HG02852 (cell line): ENCODE data around the gene TEX2.

Experiments
- ATAC-seq: cut with Tn5 transposase; IDR thresholded peaks from one replicate; pipeline ENCODE4 v1.9.1; 2021; ENCODE audit warnings: mild to moderate bottlenecking, moderate library complexity; ENCODE audit not compliant: unreplicated experiment

TEX2 gene

DNA sequence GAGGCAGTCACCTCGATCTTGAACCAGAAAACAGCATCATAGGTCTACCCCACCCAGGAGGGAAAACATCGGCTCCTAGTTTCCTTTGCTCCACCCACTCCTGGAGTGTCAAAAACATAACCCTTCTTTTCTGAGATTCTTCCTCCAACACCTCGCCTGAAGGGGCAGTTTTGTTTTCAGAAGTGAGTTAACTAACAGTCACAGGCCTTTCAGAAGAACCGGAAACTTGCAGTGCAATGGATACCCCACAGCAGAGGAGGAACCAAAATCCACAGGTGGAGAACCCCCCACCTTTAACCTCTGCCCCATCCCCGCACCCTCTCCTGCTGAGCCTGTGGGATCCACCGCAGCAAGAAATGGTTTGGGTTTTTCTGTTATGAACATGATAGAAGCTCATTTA, 7.8 kb upstream of the TEX2 start:
- ATAC-seq: no peak

DNA sequence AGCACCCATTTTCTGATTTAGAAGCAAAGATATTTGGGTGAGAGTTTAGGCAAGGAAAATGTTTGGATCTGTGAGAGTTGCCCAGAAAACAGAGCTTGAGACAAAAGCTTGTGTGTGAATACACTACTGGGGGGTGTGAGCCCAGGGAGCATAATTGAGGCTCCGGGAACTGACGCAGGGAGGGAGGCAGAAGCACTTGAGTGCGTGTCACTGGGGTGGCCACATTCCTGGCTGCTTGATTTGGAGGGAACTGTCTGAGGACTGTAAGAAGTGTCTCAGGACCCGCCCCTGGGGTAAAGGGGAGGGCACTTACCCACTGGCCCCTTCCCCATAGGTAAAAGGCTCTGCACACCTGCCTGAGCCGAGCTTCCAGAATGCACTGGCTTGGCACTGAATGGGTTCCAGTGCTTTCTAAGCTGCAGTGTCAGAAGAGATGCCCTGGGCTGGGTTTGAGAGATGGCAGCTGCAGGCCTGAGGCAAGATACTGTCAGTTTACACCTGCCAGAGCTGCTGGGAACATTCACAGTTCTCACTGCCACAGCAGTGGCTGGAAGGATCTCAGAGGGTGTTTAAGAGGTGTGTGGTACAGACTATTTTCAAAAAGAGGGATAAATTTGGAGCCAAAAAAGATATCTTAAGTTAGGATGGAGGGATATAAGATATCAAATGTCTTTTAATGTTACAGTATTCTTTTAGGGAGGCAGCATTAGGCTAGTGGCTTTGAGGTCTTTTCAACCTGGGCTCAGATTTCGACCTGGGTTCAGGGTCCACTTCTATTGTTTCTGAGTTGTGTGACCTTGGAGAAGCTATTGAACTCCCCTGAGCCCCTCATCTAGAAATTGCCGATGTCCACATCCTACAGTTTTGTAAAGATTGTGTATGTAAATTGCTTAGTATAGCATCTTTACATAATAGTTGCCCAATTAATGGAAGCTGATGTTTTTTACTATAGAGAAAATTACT, 6.9 kb upstream of the TEX2 start:
- no peak for ATAC-seq

DNA sequence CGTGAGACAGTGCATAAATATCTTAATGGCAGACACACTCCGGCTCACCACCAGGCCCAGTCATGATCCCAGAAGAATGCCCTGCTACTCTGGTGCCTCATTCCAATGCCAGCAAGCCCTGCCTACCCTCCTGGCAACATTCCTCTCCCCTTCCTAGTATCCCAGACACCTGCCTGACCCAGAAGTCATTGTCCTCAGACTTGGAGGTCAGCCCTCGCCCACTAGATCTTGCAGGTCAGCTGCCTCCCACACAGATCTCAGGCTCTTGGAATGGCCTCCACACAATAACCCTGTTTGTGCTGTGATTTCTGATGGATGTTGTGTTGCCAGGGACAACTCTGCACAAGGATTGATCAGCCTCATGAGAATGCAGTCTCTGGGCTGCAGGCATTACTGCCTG, 1.8 kb upstream of the TEX2 start:
- no peak for ATAC-seq

DNA sequence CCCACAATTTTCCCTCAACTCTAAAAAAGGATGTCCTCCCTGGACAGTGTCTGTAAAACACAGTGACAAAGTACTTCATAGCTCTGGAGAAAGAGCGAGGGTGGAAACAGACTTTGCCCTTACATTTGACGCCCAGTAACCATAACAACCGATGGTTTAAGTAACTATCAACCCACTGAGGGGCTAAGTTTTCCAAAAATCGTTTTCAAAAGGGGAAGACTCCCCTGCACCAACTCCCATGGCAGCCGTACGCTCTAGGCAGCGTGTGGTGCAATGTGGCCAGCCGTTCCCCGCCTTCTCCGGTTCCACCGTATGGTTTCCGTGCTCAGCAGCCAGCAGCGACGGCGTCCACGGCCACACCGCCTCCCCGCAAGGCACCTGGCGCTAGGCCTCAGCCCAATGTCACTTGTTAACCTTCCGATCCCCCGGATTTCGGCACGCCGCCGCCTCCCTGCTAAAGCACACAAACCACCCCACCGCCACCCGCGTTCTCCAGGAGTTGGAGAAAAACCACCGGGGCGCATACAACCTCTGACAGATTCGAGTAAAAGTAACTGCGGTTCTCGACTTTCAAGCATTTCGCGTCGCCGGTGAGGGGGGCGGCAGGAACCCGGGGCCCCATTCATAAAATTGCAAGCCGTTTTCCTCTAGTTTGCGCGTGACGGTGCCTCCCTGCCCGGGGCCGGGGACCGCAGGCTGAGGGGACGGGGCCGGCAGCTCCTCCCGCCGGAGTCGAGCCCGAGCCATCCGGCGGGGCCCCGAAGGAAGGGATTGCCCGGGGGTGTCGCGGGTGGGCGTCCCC, 661 bp downstream of the TEX2 start:
- peak; percentile 29 for ATAC-seq

DNA sequence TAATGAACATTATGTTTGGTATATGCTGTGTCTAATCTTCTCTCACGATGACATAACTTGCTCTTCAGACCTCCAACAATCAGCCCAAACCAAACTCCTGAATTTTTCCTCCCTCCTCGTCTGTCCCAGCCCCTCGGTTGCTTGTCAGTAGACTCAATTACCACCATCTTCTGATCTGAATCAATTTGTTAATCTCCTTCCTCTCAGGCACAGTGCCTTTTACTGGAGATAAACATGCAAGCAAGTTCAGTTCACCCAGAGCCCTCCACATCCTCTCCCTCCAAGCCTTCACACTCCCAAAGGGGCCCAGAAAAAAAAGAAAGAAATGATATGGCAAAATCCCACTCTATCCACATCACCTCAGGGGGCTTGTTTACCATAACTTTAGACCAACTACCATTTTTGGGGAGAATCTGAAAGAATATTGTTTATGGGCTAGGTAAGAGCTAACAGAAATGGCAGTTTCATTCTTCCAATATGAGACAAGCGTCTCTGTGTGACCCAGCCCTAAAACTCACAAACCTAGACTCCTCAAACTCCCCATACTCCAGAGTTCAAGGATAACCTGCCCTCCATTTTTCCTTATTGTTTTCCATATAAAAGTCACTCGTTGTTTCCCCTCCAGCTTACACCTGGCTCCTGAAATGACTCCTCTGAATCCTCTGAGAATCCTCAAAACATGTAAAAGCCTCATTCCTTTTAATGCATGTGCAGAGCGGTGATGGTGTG, 1.5 kb downstream of the TEX2 start:
- ATAC-seq: no peak

DNA sequence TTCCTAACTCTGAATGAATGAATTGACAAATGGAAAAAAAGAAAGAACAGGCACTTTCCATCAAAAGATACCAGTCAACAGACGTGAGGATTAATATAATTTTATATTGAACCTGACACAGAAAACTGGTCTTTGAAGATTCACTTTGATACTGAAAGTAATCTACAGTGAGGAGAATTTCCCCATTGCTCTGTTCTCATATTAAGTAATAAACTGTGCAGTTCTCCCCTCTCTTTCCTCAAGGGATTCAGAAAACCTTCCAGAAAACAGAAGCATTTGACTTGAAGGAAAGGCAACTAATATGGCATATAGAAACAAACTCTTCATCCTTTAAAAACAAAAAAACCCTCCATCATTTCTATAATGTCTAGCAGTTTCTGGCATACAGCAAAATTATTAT, 2.2 kb downstream of the TEX2 start:
- no peak for ATAC-seq

DNA sequence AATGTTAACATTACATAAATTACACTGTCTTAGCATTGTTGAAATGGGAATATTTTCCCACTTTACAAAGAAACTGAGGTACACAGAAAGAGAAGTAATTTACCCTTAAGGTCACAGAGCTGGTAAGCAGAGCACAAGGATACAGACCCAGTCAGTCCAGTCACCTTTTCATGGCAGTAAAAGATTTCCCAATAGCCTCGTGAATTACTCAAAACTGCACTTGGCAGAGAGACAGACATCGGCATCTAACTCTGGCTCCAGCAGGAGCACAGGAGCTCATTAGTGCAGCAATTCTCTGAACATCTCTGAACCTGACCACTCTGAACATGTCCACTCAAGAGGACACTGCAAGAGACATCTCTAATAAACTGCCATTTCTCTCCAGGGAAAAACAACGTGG, 3.1 kb downstream of the TEX2 start:
- no peak for ATAC-seq

DNA sequence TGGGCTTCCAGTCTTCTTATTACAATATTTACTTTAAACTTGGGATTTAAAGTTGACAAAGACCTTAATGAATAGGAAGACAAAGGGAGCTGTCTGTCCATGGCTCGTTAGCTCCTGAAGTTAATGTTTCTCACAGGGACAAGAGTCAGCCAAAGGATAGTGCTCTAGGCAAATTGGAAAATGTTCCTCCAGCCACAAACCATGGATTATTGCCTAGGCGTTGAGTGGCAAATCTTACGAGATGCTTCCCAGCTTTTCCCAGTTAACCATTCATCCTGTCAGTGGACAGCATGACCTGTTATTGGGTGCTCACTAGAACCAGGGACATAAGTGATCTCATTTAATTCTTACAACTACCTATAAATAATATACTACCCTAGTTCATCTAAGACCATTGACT, 3.6 kb downstream of the TEX2 start:
- no peak for ATAC-seq

DNA sequence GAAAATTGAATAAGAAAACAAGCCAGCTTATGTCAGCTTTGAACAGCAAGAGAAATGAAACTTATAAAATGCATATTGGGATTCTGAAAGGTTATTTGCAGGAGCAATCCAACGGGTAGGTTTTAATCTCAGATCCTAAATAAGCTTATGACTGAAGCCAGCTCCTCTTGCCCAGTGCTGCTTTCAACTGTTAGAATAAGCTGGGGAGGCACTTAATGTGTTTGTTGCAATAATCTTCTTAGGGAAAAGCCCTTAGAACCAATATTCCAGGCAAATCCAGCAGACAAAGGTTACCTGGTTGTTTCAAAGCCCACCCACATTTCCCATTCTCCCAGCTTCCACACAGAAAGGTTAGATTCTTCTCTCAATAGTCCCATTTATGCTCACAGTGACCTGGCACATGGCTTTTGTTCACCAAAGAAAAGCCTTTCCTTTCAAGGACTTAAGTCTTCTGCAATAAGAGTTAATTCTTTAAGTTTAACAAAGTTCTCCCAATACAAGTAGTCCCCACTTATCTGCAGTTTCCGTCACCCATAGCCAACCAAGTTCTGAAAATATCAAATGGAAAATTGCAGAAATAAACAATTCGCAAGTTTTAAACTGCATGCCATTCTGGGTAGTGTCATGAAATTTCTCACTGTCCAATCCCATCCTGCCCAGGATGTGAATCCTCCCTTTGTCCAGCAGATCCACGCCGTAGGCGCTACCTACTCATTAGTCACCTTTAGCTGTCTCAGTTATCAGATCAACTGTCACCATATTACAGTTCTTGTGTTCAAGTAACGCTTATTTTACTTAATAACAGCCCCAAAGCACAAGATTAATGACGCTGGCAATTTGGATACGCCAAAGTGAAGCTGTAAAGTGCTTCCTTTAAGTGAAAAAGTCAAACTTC, 5.9 kb downstream of the TEX2 start:
- no peak for ATAC-seq

DNA sequence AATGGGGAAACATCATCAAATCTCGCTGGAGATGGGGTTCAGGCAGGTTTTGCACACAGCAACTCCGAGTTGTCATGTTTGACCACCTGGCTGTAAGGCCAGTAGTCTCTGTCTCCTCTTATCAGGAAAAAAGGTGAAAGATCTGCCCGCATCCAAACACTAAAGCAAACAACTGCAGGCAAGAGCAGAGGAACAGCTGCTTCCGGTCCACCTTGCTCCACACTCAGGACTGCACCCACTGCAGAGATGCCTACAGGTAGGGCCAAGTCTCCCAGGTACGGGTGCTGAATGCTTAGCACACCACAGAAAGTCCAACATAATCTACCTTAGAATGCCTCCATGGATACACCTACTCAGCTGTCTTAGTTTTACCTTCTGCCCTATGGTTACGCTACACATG, 7.3 kb downstream of the TEX2 start:
- no peak for ATAC-seq

DNA sequence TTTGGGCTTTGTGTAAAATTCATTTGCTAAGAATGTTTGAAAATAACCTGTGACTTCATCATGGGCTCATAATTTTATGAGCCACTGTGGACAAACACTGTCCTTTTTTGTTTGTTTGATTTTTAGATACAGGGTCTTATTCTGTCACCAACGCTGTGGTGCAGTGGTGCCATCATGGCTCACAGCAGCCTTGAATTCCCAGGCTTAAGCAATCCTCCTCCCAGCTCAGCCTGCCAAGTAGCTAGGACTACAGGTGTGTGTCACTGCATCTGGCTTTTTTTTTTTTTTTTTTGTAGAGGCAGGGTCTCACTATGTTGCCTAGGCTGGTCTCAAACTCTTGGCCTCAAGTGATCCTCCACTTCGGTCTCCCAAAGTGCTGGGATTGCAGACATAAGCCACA, 8.3 kb downstream of the TEX2 start:
- ATAC-seq: no peak

DNA sequence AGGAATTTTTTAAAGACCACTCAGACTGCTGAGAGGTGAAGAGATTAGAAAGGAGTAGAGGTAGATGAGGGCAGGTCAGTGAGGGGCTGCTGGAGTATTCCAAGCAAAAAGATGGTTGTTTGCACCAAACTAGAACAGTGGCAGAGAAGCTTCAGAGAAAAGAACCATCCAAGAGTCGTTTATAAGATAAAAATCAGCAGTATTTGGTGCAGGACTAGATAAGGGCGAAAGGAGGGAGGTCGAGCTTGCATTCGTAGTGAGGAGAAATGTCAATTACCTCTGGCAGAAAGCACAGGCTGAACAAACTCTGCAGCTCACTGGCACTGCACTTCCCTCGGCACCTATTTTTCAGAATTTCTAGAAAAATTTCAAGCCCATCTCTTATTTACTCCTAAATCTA, 9.6 kb downstream of the TEX2 start:
- ATAC-seq: no peak

DNA sequence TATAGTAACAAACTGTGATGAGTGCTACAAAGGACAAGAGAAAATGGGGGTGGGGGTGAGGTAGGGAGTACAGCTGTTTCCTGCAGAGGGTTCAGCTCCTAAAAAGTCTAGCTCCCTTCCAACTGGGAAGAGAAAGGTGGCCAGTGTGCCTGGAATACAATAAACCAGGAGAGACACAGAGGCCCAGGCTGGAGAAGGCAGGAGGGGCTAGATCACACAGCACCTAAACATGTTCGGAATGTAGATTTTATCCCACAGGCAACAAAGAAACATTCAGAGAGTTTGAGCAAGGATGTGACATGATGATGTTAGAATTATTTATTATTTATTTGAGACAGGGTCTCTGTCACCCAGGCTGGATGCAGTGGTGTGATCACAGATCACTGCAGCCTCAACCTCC, 10.2 kb downstream of the TEX2 start:
- ATAC-seq: no peak

DNA sequence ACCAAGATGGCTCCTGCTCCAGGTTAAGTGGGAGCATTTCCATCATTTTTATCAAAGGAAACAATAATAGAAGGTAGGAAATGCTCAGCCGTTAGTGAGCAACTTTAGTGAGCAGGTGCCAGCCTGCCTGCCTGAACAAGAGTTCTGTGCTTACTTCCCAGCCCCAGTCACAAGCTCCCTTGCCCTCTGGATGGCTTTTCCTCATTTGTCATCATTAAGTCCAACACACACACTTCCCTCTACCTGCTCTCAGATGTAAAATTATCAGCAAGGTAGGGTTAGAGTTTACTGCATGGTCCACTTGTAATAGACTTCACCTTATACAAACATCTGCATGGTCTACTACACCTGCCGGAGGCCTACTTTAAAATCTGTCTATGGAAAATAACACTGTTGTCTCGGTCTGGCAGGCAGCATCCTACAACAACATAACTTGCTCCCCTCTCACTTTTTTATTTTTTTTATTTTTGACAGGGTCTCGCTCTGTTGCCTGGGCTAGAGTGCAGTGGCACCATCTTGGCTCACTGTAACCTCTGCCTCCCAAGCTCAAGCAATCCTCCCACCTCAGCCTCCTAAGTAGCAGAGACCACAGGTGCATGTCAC, 12.7 kb downstream of the TEX2 start:
- no peak for ATAC-seq

DNA sequence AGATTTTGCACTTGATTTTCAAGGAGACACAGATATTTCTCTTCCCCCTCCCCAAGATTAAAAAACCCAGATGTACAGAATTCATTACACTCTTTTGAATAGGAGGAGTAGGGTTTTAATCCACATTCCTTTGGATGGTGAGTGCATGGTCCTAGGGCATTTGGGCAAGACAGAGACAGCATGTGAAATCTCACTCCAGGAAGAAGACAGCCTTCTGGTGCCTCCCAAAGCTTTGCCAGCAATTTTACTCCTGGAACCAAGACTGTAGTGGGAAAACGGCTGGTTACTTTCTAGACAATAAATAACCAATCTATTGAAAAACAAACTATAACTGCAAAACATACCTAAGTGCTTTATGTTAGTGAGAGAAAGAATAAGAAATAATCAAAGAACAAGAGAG, 15.2 kb downstream of the TEX2 start:
- no peak for ATAC-seq

DNA sequence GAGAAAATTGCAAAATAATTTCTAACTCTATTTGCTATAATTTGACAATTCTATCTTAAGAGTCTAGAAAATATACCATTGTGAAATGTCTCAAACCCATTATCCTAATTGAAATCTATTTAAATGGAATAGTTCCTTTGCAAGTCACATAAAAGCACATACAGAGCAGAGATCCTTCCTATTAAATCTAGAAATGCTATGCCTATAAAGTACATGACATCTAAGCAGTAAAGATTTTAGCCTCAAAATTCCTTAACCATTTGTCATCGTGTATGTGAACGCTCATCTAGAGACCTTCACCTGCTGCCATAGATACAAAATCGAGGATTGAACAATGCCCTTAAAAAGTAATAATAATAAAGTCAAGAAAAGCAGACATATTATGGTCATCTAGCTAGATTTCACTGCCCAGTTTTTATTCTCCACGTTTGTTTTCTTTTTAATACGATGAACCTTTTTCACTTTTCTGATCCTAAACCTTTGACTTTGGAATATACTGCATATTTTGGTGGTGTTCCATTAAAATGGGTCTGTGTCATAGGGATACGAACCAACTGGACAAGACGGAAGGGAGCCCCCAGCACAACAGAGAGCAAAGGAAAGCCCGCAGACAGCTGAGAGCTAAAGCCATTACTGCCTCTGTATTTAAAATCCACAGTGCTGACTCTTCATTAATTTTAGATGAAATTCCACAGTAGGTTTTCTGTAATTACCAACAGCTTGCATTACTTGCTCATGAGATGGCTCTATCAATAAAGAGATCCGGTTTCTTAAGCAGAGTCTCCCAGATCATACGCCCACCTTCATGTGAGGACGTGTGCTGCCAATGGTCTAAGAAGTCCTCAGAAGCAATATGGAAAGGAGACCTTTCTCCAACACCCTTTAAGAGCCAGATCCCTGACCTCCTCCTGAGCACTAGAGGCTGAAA, 17.6 kb downstream of the TEX2 start:
- ATAC-seq: no peak

DNA sequence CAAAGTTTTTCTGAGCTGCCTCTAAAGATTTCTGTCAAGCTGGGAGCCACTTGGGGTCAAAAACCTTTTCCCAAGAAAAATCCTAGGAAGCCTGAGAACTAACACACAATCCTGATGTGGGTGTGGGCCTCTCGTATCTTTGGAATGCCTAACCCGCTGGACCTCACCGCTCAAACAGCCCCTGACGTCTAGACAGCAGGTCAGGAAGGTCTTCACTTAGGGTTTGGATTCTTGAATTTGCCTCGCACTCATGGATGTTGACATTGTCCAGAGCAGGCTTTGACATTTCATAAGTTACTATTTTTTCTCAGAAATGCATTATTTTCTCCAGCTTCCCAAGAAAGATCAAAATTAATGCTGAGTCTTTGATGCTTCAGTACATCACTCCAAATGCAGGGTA, 18.9 kb downstream of the TEX2 start:
- ATAC-seq: no peak

DNA sequence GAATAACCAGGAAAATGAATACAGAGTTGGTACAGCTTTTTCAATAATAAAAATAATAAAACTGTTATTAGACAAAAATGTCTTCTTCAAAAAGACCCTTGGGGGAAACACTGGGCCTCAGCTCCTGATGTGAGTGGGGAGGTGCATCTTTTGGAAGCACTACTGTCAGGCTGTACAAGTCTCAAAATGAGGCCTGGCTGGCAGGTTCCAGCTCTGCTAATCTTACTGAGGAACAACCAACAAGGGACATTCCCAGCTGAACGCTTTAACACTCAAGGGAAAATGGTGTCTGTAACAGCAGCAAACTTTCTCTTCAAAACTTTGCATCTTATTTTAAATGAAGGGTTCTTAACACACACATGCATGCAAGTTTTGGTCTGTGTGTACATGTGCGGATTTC, 19.7 kb downstream of the TEX2 start:
- no peak for ATAC-seq

DNA sequence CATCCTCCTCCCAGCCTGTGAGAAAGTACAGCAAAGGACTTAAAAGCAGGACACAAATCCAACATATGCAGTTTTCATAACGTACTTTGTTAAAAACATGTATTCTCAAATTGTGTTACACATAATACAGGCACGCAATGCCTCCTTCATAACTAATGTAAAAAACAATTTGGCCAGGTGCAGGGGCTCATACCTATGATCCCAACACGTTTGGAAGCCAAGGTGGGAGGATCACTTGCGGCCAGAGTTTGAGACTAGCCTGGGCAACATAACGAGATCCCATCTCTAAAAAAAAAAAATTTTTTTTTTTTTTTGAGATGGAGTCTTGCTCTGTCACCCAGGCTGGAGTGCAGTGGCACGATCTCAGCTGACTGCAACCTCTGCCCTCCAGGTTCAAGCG, 20.4 kb downstream of the TEX2 start:
- no peak for ATAC-seq
